Vagina (tissue), 2 donors: Measurements from ENCODE around the gene BMF. TPM values are rescaled to one million over a fixed set of nuclear protein-coding genes. Genes with fewer than 3 reads are reported as not detected.

ENCODE experiments used
- DNase-seq, 2 donors: peaks; one replicate each; pipeline ENCODE4 v3.0.0-alpha.2; 2017; ENCODE audit errors: extremely low spot score in 2 of 2
- H3K27ac ChIP-seq: fragments of 200-600 bp; sonication (generic); one replicate; pipeline ENCODE4 v1.5.1; 2019
- H3K27me3 ChIP-seq: fragments of 200-600 bp; sonication (generic); one replicate; pipeline ENCODE4 v1.5.1; 2019
- H3K36me3 ChIP-seq, 2 donors: fragments of 200-600 bp; sonication (generic); one replicate each; pipeline ENCODE4 v1.5.1; 2017 to 2019
- H3K4me1 ChIP-seq: fragments of 200-600 bp; sonication (generic); one replicate; pipeline ENCODE4 v1.5.1; 2019
- H3K4me3 ChIP-seq, 2 donors: fragments of 200-600 bp; sonication (generic); 1 replicate in 1 of 2; 2 replicates in 1 of 2; pipeline ENCODE4 v1.5.1; 2016 to 2019
- H3K9me3 ChIP-seq: fragments of 200-600 bp; sonication (generic); one replicate; pipeline ENCODE4 v1.5.1; 2019
- CTCF ChIP-seq, 3 experiments: fragments of 450-650 bp in 2 of 3; fragments of 200-600 bp in 1 of 3; sonication (generic) in 1 of 3; IDR thresholded peaks; one replicate each; pipeline ENCODE4 v1.5.1; 2017 to 2019; ENCODE audit warnings: antibody characterized with exemption in 3 of 3, mild to moderate bottlenecking in 2 of 3, moderate library complexity in 2 of 3
- POLR2A ChIP-seq, 2 donors: fragments of 450-650 bp; IDR thresholded peaks; one replicate each; pipeline ENCODE4 v1.6.1; 2017; ENCODE audit warnings: antibody characterized with exemption in 2 of 2, mild to moderate bottlenecking in 2 of 2, moderate library complexity in 2 of 2
- POLR2AphosphoS5 ChIP-seq, 2 donors: sonication (generic); formaldehyde crosslinking; IDR thresholded peaks; one replicate each; pipeline ENCODE4 v1.9.0; 2017; ENCODE audit warnings: antibody characterized with exemption in 2 of 2, mild to moderate bottlenecking in 2 of 2, low read depth in 1 of 2; ENCODE audit not compliant: insufficient read depth in 1 of 2
- intact Hi-C: fragments of 100-400 bp; cut with DNase I; formaldehyde crosslinking; loops from one replicate; pipeline ENCODE4 v1.15.1; 2023
- total RNA-seq: library from RNA; depleted of rRNA; stranded (reverse); fragments of >200 nt; gene quantifications from one replicate; pipeline ENCODE4 v1.2.3, GENCODE V29; 2016

BMF gene
- total RNA-seq, 1 donor from 2014 or later, result 2.9 TPM

GRCh38 chr15:40046721-40047414, 61.8 kb downstream of the BMF start:
- H3K4me1 ChIP-seq, result peaks cover 50% of the 10 kb centered on the region
- no peak for TF ChIP-seq POLR2AphosphoS5 (IDR thresholded peaks at IDR 0.05; ENCODE audit: insufficient read depth in 1 of 2, low read depth in 1 of 2)
- no peak for TF ChIP-seq CTCF (IDR thresholded peaks at IDR 0.05)
- TF ChIP-seq POLR2A (IDR thresholded peaks at IDR 0.05), result no peak
- no peaks in the 10 kb centered on the region for H3K9me3 ChIP-seq
- peak in 1 of 2 donors; percentile 84 for DNase-seq
- no peak overlapping the region for H3K4me3 ChIP-seq
- H3K27ac ChIP-seq, result peak overlapping the region; percentile 43
- H3K27me3 ChIP-seq, result no peaks in the 10 kb centered on the region
- H3K36me3 ChIP-seq, result no peaks in the 10 kb centered on the region
- intact Hi-C loops, result loop anchor here (5.0 kb wide), 4 partner anchors 50 to 260 kb away; no protein-coding TSS in a partner anchor

- Histone ChIP-seq H3K27me3 (no peaks in the 10 kb centered on the region), H3K4me3 (no peak overlapping the region), H3K36me3 (no peaks in the 10 kb centered on the region), H3K9me3 (no peaks in the 10 kb centered on the region), H3K4me1 (peaks cover 42% of the 10 kb centered on the region), H3K27ac (peak overlapping the region; percentile 77)
- intact Hi-C loops, result loop anchor here (5.0 kb wide), 4 partner anchors 52 to 258 kb away; no protein-coding TSS in a partner anchor
- DNase-seq, result peak in 1 of 2 donors; percentile 88
- TF ChIP-seq CTCF (IDR thresholded peaks at IDR 0.05), result no peak
- TF ChIP-seq POLR2AphosphoS5 (IDR thresholded peaks at IDR 0.05; ENCODE audit: insufficient read depth in 1 of 2, low read depth in 1 of 2), result no peak
These were observed 63.0 kb downstream of the BMF start for GRCh38 chr15:40045572-40046217.

- no peaks in the 10 kb centered on the region for H3K27me3 ChIP-seq
- H3K4me1 ChIP-seq, result peaks cover 46% of the 10 kb centered on the region
- H3K4me3 ChIP-seq, result no peak overlapping the region
- peak overlapping the region; percentile 77 for H3K27ac ChIP-seq
- no peaks in the 10 kb centered on the region for H3K9me3 ChIP-seq
- TF ChIP-seq POLR2A (IDR thresholded peaks at IDR 0.05) (no peak), POLR2AphosphoS5 (IDR thresholded peaks at IDR 0.05; ENCODE audit: insufficient read depth in 1 of 2, low read depth in 1 of 2) (peak; percentile 59 to 81), CTCF (IDR thresholded peaks at IDR 0.05) (peak; percentile 74 to 88 (median 82))
- intact Hi-C loops, result loop anchor here (5.0 kb wide), 4 partner anchors 52 to 258 kb away; no protein-coding TSS in a partner anchor
- peak in 1 of 2 donors; percentile 89 for DNase-seq
- H3K36me3 ChIP-seq, result no peaks in the 10 kb centered on the region
These were observed 63.7 kb downstream of the BMF start for GRCh38 chr15:40044717-40045571.

GRCh38 chr15:40043927-40044716, 64.6 kb downstream of the BMF start:
- H3K4me1 ChIP-seq, result peaks cover 51% of the 10 kb centered on the region
- no peaks in the 10 kb centered on the region for H3K27me3 ChIP-seq
- no peak for TF ChIP-seq POLR2AphosphoS5 (IDR thresholded peaks at IDR 0.05; ENCODE audit: insufficient read depth in 1 of 2, low read depth in 1 of 2)
- no peak for TF ChIP-seq CTCF (IDR thresholded peaks at IDR 0.05)
- no peak for TF ChIP-seq POLR2A (IDR thresholded peaks at IDR 0.05)
- no peaks in the 10 kb centered on the region for H3K9me3 ChIP-seq
- intact Hi-C loops, result no loop called here
- peak overlapping the region; percentile 77 for H3K27ac ChIP-seq
- no peaks in the 10 kb centered on the region for H3K36me3 ChIP-seq
- no peak overlapping the region for H3K4me3 ChIP-seq
- peak in 1 of 2 donors; percentile 84 for DNase-seq
